Measurements from ENCODE around the gene ARID1B. TPM values are rescaled to one million over a fixed set of nuclear protein-coding genes. Genes with fewer than 3 reads are reported as not detected.
A peak's percentile ranks its signal among the peaks of the same experiment; 100 is the strongest.

Gene ARID1B
- total and polyA plus RNA-seq, 2 of the 13 experiments (the other 11 are each of a cell fraction or from before 2014, with no cell fraction given): 20.1 to 32.6 TPM

DNA sequence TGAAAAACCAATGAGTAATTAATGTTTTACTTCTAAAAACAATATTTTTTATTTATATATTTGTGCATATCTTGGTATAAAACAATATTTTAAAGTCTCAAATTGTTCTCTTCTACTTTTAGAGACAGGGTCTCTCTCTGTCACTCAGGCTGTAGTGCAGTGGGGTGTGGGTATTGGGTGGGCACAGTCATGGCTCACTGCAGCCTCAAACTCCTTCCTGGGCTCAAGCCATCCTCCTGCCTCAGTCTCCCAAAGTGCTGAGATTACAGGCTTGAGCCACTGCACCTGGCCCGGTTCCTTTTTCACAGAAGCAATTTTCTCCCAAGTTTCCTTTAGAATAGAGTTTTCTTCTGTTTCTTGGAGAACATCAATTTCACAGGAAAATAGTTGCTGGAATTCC is 443.3 kb downstream of the ARID1B start:
- Histone ChIP-seq H3K9me3 (ENCODE audit: low read length) (no peaks in the 10 kb centered on the region), H3K4me3 (replicated peaks in 1 of 3; ENCODE audit: insufficient read depth in 1 of 3, low read depth in 2 of 3, low read length in 3 of 3) (0 out of 6 replicates have a peak overlapping the region, but pooled peaks of 1 of the 3 experiments have one; percentile 22), H3K36me3 (replicated peaks in 1 of 2; ENCODE audit: control insufficient read depth in 1 of 2, insufficient read depth in 2 of 2, low read length in 2 of 2) (no peaks in the 10 kb centered on the region), H3K27ac (ENCODE audit: extremely low read length, insufficient read depth, low read length) (no peak overlapping the region), H3K9ac (ENCODE audit: insufficient read depth, low read depth, low read length) (no peak overlapping the region), H2AFZ (ENCODE audit: low read length) (no peak overlapping the region), H3K27me3 (ENCODE audit: control insufficient read depth in 1 of 2, insufficient read depth in 2 of 2, low read length in 2 of 2) (peaks cover 13 to 57% of the 10 kb centered on the region in 2 experiments), H3K79me2 (ENCODE audit: insufficient read depth, low read length) (no peaks in the 10 kb centered on the region), H4K20me1 (ENCODE audit: insufficient read depth, low read length) (no peaks in the 10 kb centered on the region), H3K4me1 (ENCODE audit: insufficient read depth, low read length) (peaks cover 23% of the 10 kb centered on the region), H3K4me2 (ENCODE audit: low read depth, low read length) (peak overlapping the region; percentile 75)
- FAIRE-seq (no peak), ATAC-seq (no peak), DNase-seq (ENCODE audit: low spot score) (no peak)
- in situ Hi-C loops (cut with HindIII; ENCODE audit: extremely low pct_ligation_motif_present, low pct_unique_long_range_greater_than_20kb): no loop called here
- no peak for TF ChIP-seq TBL1XR1 (IDR thresholded peaks at IDR 0.05; ENCODE audit: borderline replicate concordance, low read length, partially characterized antibody)
- peak; percentile 5 for TF ChIP-seq ZNF18 (CRISPR knock-in tag; IDR thresholded peaks at IDR 0.05; ENCODE audit: insufficient replicate concordance)
- no peak for TF ChIP-seq ZNF800 (CRISPR knock-in tag; IDR thresholded peaks at IDR 0.05)
- no peak for TF ChIP-seq NFKBIZ (CRISPR knock-in tag; IDR thresholded peaks at IDR 0.05)
- ChIA-PET POLR2A (no interaction called here), CTCF (ENCODE audit: low intra/inter-chr PET ratio, low total read pairs) (no interaction called here)
- intact Hi-C loops (cut with micrococcal nuclease; ENCODE audit: unreplicated experiment): loop anchor here (2.0 kb wide), 1 partner anchor 52 kb away; no protein-coding TSS in a partner anchor
- WGBS (ENCODE audit: low lambda C conversion rate): 92% methylated on average over 1 of the region's 1 CpG
- no TSS peak for BruUV-seq (replicated peaks)
